Ovary (tissue), 9 donors: ENCODE measurements around the gene HTRA2. TPM values are rescaled to one million over a fixed set of nuclear protein-coding genes. Genes with fewer than 3 reads are reported as not detected.

Experiments
- DNase-seq, 5 donors: peaks; one replicate each; pipeline ENCODE4 v3.0.0-alpha.2; 2019 to 2020
- H3K27ac ChIP-seq, 2 donors: fragments of 200-600 bp; one replicate each; pipeline versions ENCODE4 v1.5.1 to v1.8.0; 2019 to 2022
- H3K27me3 ChIP-seq: fragments of 200-600 bp; one replicate; pipeline ENCODE4 v1.8.0; 2022
- H3K36me3 ChIP-seq: fragments of 200-600 bp; sonication (generic); one replicate; pipeline ENCODE4 v1.5.1; 2019
- H3K4me1 ChIP-seq: one replicate; pipeline ENCODE4 v1.8.1; 2013; ENCODE audit warnings: mild to moderate bottlenecking, moderate library complexity; ENCODE audit not compliant: insufficient read depth
- H3K4me3 ChIP-seq: fragments of 200-600 bp; sonication (generic); one replicate; pipeline ENCODE4 v1.5.1; 2017
- H3K9me3 ChIP-seq, 2 donors: fragments of 200-600 bp in 1 of 2; sonication (generic) in 1 of 2; one replicate each; pipeline versions ENCODE4 v1.5.1 to v1.8.1; 2013 to 2019; ENCODE audit warnings: mild to moderate bottlenecking in 1 of 2, moderate library complexity in 1 of 2
- EP300 ChIP-seq: sonication (generic); formaldehyde crosslinking; IDR thresholded peaks from one replicate; pipeline ENCODE4 v1.6.1; 2017; ENCODE audit warnings: antibody characterized with exemption
- POLR2A ChIP-seq: fragments of 450-650 bp; IDR thresholded peaks from one replicate; pipeline ENCODE4 v1.6.1; 2017; ENCODE audit warnings: antibody characterized with exemption, mild to moderate bottlenecking, moderate library complexity
- WGBS, 3 donors: extraction: QIAGEN DNeasy Blood & Tissue Kit in 1 of 3; methylation state at CpG; one replicate each; pipeline versions ENCODE4 v1.1.5 to v1.1.7; 2013 to 2017; 5-methylcytosine and 5-hydroxymethylcytosine counted together
- intact Hi-C, 4 donors: fragments of 100-400 bp; cut with DNase I; formaldehyde crosslinking; loops; one replicate each; pipeline versions ENCODE4 v1.11.0 to v1.15.1; 2022 to 2023
- polyA plus RNA-seq, 2 donors: library from polyadenylated mRNA; stranded (reverse); fragments of 200-250 nt in 1 of 2; fragments of 350-450 nt in 1 of 2; fragmentation: Illumina TruSeq in 1 of 2; extraction: RNeasy Lipid Tissue Mini Kit (QIAGEN cat#74804) in 1 of 2; gene quantifications; one replicate each; pipeline ENCODE4 v1.2.3, GENCODE V29; 2013 to 2014
- total RNA-seq, 7 donors: library from RNA; depleted of rRNA in 2 of 7; stranded (reverse); fragments of >200 nt in 2 of 7; fragmentation: NEBNext Ultra II Directional in 3 of 7; extraction: Animal tissue kit (Norgen Biotek cat#: 25700) in 3 of 7; gene quantifications; one replicate each; pipeline versions ENCODE4 v1.1.0 to v1.2.4, GENCODE V29; 2016 to 2023
- TF ChIP-seq, protein P1 (sequence below), 3 donors: fragments of 450-650 bp in 2 of 3; fragments of 200-600 bp in 1 of 3; IDR thresholded peaks; one replicate each; pipeline versions ENCODE4 v1.5.1 to v1.8.0; 2016 to 2022; ENCODE audit warnings: antibody characterized with exemption in 3 of 3, mild to moderate bottlenecking in 1 of 3
- donor health status: DM: no; HTN: no; CAD: no; lungs with moderate emphysema.
- donor health status: DM: no; HTN: no; CAD: no.
- donor health status: Bipolar disorder and iron deficiency.
- donor health status: DM: yes; HTN: yes; CAD: no.
- donor health status: DM: no; HTN: no; CAD: no.
- donor health status: DM: yes; HTN: yes; CAD: no.

The HTRA2 gene
- total and polyA plus RNA-seq, 9 donors = 28.7 to 47.6 (median 36.9) TPM

- no peak for DNase-seq
- 70 to 82% (median 75%) methylated on average over 2 of the region's 2 CpGs for WGBS, 3 donors
- Histone ChIP-seq H3K4me1 (no peaks in the 10 kb centered on the region), H3K4me3 (no peak overlapping the region), H3K9me3 (no peaks in the 10 kb centered on the region), H3K27me3 (no peaks in the 10 kb centered on the region), H3K36me3 (no peaks in the 10 kb centered on the region), H3K27ac (no peak overlapping the region)
- no peak for TF ChIP-seq EP300
- TF ChIP-seq, protein P1, sequence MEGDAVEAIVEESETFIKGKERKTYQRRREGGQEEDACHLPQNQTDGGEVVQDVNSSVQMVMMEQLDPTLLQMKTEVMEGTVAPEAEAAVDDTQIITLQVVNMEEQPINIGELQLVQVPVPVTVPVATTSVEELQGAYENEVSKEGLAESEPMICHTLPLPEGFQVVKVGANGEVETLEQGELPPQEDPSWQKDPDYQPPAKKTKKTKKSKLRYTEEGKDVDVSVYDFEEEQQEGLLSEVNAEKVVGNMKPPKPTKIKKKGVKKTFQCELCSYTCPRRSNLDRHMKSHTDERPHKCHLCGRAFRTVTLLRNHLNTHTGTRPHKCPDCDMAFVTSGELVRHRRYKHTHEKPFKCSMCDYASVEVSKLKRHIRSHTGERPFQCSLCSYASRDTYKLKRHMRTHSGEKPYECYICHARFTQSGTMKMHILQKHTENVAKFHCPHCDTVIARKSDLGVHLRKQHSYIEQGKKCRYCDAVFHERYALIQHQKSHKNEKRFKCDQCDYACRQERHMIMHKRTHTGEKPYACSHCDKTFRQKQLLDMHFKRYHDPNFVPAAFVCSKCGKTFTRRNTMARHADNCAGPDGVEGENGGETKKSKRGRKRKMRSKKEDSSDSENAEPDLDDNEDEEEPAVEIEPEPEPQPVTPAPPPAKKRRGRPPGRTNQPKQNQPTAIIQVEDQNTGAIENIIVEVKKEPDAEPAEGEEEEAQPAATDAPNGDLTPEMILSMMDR (IDR thresholded peaks at IDR 0.05) = no peak
- TF ChIP-seq POLR2A = no peak
- intact Hi-C loops = loop anchor here in 1 of 4 donors (10.0 kb wide), 1 partner anchor 77 kb away; the partner anchor contains the start of gene PCGF1
Observed at GRCh38 chr2:74582184-74582583, 52.5 kb downstream of the HTRA2 start.

Other genes starting within 250 kb of the HTRA2 start
- 1 to 10 TPM; 1.5 to 6.3 (median 2.7) TPM for gene SLC4A5, start 186.5 kb upstream of the HTRA2 start, total RNA-seq
- 1 to 10 TPM; 1.1 to 1.4 TPM for gene SLC4A5, start 186.5 kb upstream of the HTRA2 start, polyA plus RNA-seq
- gene DCTN1, start 149.6 kb upstream of the HTRA2 start, total RNA-seq = 100 to 1,000 TPM in 5 of 7 donors, 10 to 100 TPM in 2; 58.5 to 127 (median 111) TPM
- gene DCTN1, start 149.6 kb upstream of the HTRA2 start, polyA plus RNA-seq = 100 to 1,000 TPM in 1 of 2 donors, 10 to 100 TPM in 1; 59.5 to 108 TPM
- gene C2orf81, start 108.3 kb upstream of the HTRA2 start, total RNA-seq = 1 to 10 TPM; 1.3 to 9.9 (median 4.5) TPM
- 1 to 10 TPM in 1 of 2 donors, under 1 TPM in 1; 0.85 to 5.1 TPM for gene C2orf81, start 108.3 kb upstream of the HTRA2 start, polyA plus RNA-seq
- 10 to 100 TPM in 6 of 7 donors, 1 to 10 TPM in 1; 8.8 to 41.6 (median 16.2) TPM for gene WDR54, start 108.2 kb upstream of the HTRA2 start, total RNA-seq
- gene WDR54, start 108.2 kb upstream of the HTRA2 start, polyA plus RNA-seq = 10 to 100 TPM in 1 of 2 donors, 1 to 10 TPM in 1; 8.6 to 22.4 TPM
- gene RTKN, start 88.0 kb upstream of the HTRA2 start, total RNA-seq = 10 to 100 TPM in 5 of 7 donors, 1 to 10 TPM in 2; 1.6 to 30.9 (median 12.2) TPM
- gene RTKN, start 88.0 kb upstream of the HTRA2 start, polyA plus RNA-seq = 1 to 10 TPM; 8.6 TPM
- gene INO80B, start 74.8 kb upstream of the HTRA2 start, total RNA-seq = 10 to 100 TPM in 6 of 7 donors, 1 to 10 TPM in 1; 9.4 to 60.9 (median 49.6) TPM
- gene INO80B, start 74.8 kb upstream of the HTRA2 start, polyA plus RNA-seq = 10 to 100 TPM; 45.1 to 48.6 TPM
- gene WBP1, start 71.5 kb upstream of the HTRA2 start, total RNA-seq = 10 to 100 TPM; 61.9 to 93.8 (median 73.3) TPM
- 100 to 1,000 TPM in 1 of 2 donors, 10 to 100 TPM in 1; 52.4 to 114 TPM for gene WBP1, start 71.5 kb upstream of the HTRA2 start, polyA plus RNA-seq
- 10 to 100 TPM; 26.3 to 38.6 (median 36.0) TPM for gene MOGS, start 64.6 kb upstream of the HTRA2 start, total RNA-seq
- gene MOGS, start 64.6 kb upstream of the HTRA2 start, polyA plus RNA-seq = 10 to 100 TPM; 20.4 to 24.6 TPM
- 100 to 1,000 TPM in 1 of 7 donors, 10 to 100 TPM in 6; 21.9 to 105 (median 85.1) TPM for gene MRPL53, start 57.3 kb upstream of the HTRA2 start, total RNA-seq
- 10 to 100 TPM; 13.1 to 60.1 TPM for gene MRPL53, start 57.3 kb upstream of the HTRA2 start, polyA plus RNA-seq
- gene CCDC142, start 46.9 kb upstream of the HTRA2 start, total RNA-seq = 10 to 100 TPM; 13.1 to 31.1 (median 23.4) TPM
- 1 to 10 TPM; 3.7 to 8.7 TPM for gene CCDC142, start 46.9 kb upstream of the HTRA2 start, polyA plus RNA-seq
- gene TTC31, start 46.9 kb upstream of the HTRA2 start, total RNA-seq = 10 to 100 TPM; 15.1 to 21.7 (median 15.7) TPM
- 10 to 100 TPM; 12.9 to 18.0 TPM for gene TTC31, start 46.9 kb upstream of the HTRA2 start, polyA plus RNA-seq
- 1 to 10 TPM in 1 of 7 donors, under 1 TPM in 3, not detected in 3; 0.15 to 1.2 (median 0.28) TPM for gene LBX2, start 30.3 kb upstream of the HTRA2 start, total RNA-seq
- under 1 TPM in 1 of 2 donors, not detected in 1; 0.15 TPM for gene LBX2, start 30.3 kb upstream of the HTRA2 start, polyA plus RNA-seq
- 10 to 100 TPM in 5 of 7 donors, 1 to 10 TPM in 2; 9.3 to 24.3 (median 12.2) TPM for gene PCGF1, start 22.2 kb upstream of the HTRA2 start, total RNA-seq
- gene PCGF1, start 22.2 kb upstream of the HTRA2 start, polyA plus RNA-seq = 10 to 100 TPM; 14.9 to 23.4 TPM
- gene TLX2, start 15.5 kb upstream of the HTRA2 start, total RNA-seq = not detected
- gene TLX2, start 15.5 kb upstream of the HTRA2 start, polyA plus RNA-seq = not detected
- gene DQX1, start 3.7 kb upstream of the HTRA2 start, total RNA-seq = 1 to 10 TPM in 1 of 7 donors, under 1 TPM in 2, not detected in 4; 0.20 to 1.1 (median 0.24) TPM
- gene DQX1, start 3.7 kb upstream of the HTRA2 start, polyA plus RNA-seq = under 1 TPM in 1 of 2 donors, not detected in 1; 0.06 TPM
- 100 to 1,000 TPM in 1 of 7 donors, 10 to 100 TPM in 6; 57.1 to 101 (median 70.4) TPM for gene AUP1, start 227 bp upstream of the HTRA2 start, total RNA-seq
- gene AUP1, start 227 bp upstream of the HTRA2 start, polyA plus RNA-seq = 10 to 100 TPM; 65.8 to 87.1 TPM
- 1 to 10 TPM; 2.3 to 5.9 (median 4.4) TPM for gene LOXL3, start 24.0 kb downstream of the HTRA2 start, total RNA-seq
- 1 to 10 TPM; 3.7 to 8.5 TPM for gene LOXL3, start 24.0 kb downstream of the HTRA2 start, polyA plus RNA-seq
- gene DOK1, start 24.8 kb downstream of the HTRA2 start, total RNA-seq = 10 to 100 TPM in 6 of 7 donors, 1 to 10 TPM in 1; 9.4 to 16.0 (median 13.6) TPM
- gene DOK1, start 24.8 kb downstream of the HTRA2 start, polyA plus RNA-seq = 10 to 100 TPM in 1 of 2 donors, 1 to 10 TPM in 1; 6.5 to 11.8 TPM
- under 1 TPM in 4 of 7 donors, not detected in 3; 0.36 to 0.50 (median 0.45) TPM for gene M1AP, start 118.4 kb downstream of the HTRA2 start, total RNA-seq
- gene M1AP, start 118.4 kb downstream of the HTRA2 start, polyA plus RNA-seq = under 1 TPM; 0.42 to 0.72 TPM
- 10 to 100 TPM in 3 of 7 donors, 1 to 10 TPM in 4; 6.2 to 13.5 (median 7.4) TPM for gene SEMA4F, start 124.3 kb downstream of the HTRA2 start, total RNA-seq
- 1 to 10 TPM; 3.8 to 6.9 TPM for gene SEMA4F, start 124.3 kb downstream of the HTRA2 start, polyA plus RNA-seq